HG02571 (cell line): Measurements from ENCODE around the gene ALDH3B1.

Source experiments
- ATAC-seq: cut with Tn5 transposase; IDR thresholded peaks from one replicate; pipeline ENCODE4 v1.9.1; 2021; ENCODE audit warnings: mild to moderate bottlenecking, moderate library complexity; ENCODE audit not compliant: unreplicated experiment

Gene ALDH3B1

GRCh38 chr11:68061508-68061907 lies 51.4 kb downstream of the ALDH3B1 start:
- no peak for ATAC-seq

GRCh38 chr11:68064926-68065325 lies 54.8 kb downstream of the ALDH3B1 start:
- no peak for ATAC-seq

DNA sequence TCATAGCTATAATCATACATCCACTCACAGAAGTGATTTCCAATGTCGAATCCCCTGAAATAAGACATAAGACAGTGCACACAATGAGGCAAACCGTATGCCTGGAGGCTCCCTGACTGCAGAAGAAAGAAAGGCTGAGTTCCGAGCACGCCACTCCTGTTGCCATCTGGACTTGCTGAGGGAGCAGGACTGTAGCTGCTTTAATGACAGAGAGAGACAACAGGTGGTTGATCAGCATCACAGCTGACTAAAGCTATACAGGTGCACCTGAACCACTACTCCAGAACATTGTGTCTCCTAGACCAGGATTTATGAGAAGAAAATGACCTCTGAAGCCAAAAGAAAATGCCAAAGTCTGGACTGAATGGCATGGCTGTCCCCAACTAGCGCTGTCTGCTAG lies 55.7 kb downstream of the ALDH3B1 start:
- ATAC-seq: no peak

GRCh38 chr11:68066742-68067141 lies 56.6 kb downstream of the ALDH3B1 start:
- ATAC-seq: no peak

GRCh38 chr11:68067991-68068390 lies 57.9 kb downstream of the ALDH3B1 start:
- ATAC-seq: no peak

DNA sequence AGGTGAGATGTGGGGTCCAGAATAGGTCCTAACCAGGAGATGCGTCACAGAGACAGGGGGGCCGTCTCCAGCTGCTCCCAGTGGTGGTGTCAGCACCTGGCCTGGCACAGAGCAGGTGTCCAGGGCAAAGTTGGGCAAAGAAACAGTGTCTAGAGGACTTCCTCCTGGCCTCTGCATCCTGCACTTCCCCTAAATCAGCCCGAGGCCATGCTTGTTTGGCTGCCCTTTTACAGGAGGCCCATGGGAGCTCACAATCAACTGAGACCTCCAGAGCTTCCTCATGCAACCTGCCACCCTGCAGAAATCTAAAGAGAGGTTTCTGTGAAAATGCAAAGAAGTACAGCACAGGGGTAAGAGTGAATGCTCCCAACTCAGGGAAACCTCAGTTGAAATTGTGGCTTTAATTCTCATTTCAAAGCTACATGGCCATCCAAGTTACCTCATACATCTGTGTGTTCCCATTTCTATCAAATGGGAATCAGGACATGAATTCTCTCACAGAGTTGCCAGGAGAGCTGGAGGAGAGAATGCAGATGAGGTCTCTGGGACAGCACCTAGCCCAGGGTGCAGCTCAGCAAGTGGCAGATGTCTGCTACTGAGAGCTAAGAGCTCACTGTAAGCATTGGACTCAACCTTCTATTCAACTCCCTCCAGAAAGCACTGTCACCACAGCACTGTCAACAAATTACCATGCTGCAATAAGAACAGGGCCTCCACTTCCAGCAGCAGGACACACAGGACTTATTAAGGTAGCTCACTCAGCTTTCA lies 61.3 kb downstream of the ALDH3B1 start:
- ATAC-seq: no peak

- ATAC-seq: no peak
These were observed 64.6 kb downstream of the ALDH3B1 start for GRCh38 chr11:68074584-68075352.

GRCh38 chr11:68076371-68077042 lies 66.4 kb downstream of the ALDH3B1 start:
- ATAC-seq: no peak

DNA sequence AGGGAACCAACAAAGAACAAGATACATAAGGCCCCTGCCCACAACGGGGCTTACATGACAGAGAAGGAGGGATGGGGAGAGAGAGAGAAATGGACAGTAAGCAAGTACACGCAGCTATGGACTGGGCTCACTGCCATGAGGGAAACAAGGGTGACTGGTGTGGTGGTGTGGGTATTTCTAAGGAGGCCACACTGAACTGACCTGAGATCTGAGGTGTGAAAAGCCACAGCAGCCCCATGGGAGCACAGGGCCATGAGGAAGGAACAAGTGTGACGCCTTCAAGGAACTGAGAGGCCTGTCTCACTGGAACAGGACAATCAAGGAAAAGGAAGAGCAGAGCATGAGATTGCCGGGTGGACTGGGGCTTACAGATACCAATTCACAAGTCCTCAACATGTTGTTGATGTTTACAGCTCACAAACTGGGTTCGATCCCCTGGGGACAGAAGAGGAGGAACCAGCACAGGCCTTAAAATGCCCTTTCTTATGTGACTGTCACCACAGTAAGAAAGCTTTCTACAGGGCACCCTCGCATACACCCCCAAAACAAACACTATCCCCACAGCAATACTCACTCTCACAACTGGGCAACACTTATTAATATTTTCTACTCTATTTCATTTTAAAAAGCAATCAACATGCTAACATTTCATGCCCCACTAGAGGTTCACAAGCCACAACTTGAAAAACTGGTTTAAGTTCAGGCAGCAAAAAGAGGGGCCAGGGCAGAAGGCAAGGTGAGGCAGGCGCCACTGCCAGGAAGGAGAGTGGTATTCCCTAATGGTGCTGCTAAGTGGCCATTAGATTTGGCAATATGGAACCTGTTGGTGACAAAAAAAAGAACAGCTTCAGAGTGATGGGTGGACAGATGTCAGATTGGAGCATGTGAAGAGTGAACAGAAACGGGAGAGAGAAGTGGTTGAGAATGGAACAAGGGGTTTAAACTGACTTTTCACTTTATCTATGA lies 67.8 kb downstream of the ALDH3B1 start:
- no peak for ATAC-seq
